Measurements from ENCODE around the gene ARHGAP18. TPM values are rescaled to one million over a fixed set of nuclear protein-coding genes. Genes with fewer than 3 reads are reported as not detected.

ARHGAP18 gene
- total and polyA plus RNA-seq, 2 experiments from 2014 or later: 4.3 to 5.0 TPM

GRCh38 chr6:129748212-129748900, 38.4 kb upstream of the ARHGAP18 start:
- no peaks in the 10 kb centered on the region for H3K79me2 ChIP-seq (replicated peaks; ENCODE audit: insufficient read depth)
- no peaks in the 10 kb centered on the region for H3K4me1 ChIP-seq (ENCODE audit: insufficient read depth)
- H2AFZ ChIP-seq: peak overlapping the region; percentile 81; the same call in 1 of the 2 replicates
- H3K9me2 ChIP-seq (ENCODE audit: insufficient read depth): no peaks in the 10 kb centered on the region
- no peaks in the 10 kb centered on the region for H4K20me1 ChIP-seq (replicated peaks; ENCODE audit: insufficient read depth)
- Mint-ChIP-seq H3K4me1 (peaks cover 13% of the 10 kb centered on the region), H3K9me3 (no peaks in the 10 kb centered on the region), H3K4me3 (no peak overlapping the region), H3K36me3 (ENCODE audit: low read depth) (no peaks in the 10 kb centered on the region), H3K27me3 (ENCODE audit: insufficient read depth, low read depth, poor library complexity) (no peaks in the 10 kb centered on the region), H3K27ac (peak overlapping the region; percentile 86)
- H3K4me2 ChIP-seq: no peak overlapping the region
- ATAC-seq: peak; percentile 49; the same call in 2 of the 3 replicates
- TF ChIP-seq CREB1 (CRISPR knock-in tag; IDR thresholded peaks at IDR 0.05; ENCODE audit: low read depth) (no peak), REST (IDR thresholded peaks at IDR 0.05; ENCODE audit: unreplicated experiment) (no peak), CTCF (conservative IDR thresholded peaks at IDR 0.05; ENCODE audit: low read depth in 2 of 2) (no peak), JUNB (IDR thresholded peaks at IDR 0.05; ENCODE audit: unreplicated experiment) (no peak), ZNF331 (CRISPR knock-in tag; IDR thresholded peaks at IDR 0.05; ENCODE audit: low read depth) (no peak), NANOG (IDR thresholded peaks at IDR 0.05; ENCODE audit: borderline replicate concordance) (no peak), ZNF114 (CRISPR knock-in tag; IDR thresholded peaks at IDR 0.05) (no peak), ZNF462 (CRISPR knock-in tag; IDR thresholded peaks at IDR 0.05) (no peak), EZH2phosphoT487 (IDR thresholded peaks at IDR 0.05; ENCODE audit: unreplicated experiment) (no peak)
- H3K27me3 ChIP-seq (ENCODE audit: insufficient read depth): no peaks in the 10 kb centered on the region
- H3K4me3 ChIP-seq: no peak overlapping the region
- H3K27ac ChIP-seq (ENCODE audit: low read depth): no peak overlapping the region
- no peaks in the 10 kb centered on the region for H3F3A ChIP-seq (replicated peaks; ENCODE audit: low read depth)
- peak; percentile 58 for DNase-seq (ENCODE audit: low spot score)
- H3K36me3 ChIP-seq (ENCODE audit: insufficient read depth): no peaks in the 10 kb centered on the region
